Stimulated activated CD4-positive, alpha-beta T cell treated with anti-CD3 and anti-CD28 coated beads, Interleukin-2, amount 100 ng/mL, for 24 hours (primary cell): ENCODE data around the gene TMOD1.
"Not testable (repeated sequence)": the region's sequence is repeated elsewhere in the genome, so short reads cannot be mapped to it uniquely, and the experiment has no call there.

Experiments
- DNase-seq, 2 donors: peaks; one replicate each; pipeline ENCODE4 v3.0.0-alpha.2; 2020

TMOD1 gene

DNA sequence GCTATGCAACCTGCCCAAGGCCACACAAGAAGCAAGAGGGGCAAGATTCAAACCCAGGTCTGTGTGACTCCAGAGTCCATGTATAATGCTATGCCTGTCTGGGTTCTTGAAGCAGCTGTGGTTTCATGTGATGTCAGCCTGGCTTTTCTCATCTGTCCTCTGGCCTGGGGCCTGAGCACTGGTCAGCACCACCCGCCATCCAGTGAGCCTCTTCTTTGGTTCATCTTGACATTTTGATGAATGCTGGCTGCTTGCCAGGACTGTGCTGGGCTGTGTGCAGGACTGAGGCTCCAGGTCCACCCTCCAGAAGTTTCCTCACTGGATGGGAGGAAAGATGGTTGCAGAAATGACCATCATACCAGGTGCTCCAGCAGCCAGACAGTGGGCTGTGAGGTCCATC, 70.2 kb downstream of the TMOD1 start:
- DNase-seq, result no peak

DNA sequence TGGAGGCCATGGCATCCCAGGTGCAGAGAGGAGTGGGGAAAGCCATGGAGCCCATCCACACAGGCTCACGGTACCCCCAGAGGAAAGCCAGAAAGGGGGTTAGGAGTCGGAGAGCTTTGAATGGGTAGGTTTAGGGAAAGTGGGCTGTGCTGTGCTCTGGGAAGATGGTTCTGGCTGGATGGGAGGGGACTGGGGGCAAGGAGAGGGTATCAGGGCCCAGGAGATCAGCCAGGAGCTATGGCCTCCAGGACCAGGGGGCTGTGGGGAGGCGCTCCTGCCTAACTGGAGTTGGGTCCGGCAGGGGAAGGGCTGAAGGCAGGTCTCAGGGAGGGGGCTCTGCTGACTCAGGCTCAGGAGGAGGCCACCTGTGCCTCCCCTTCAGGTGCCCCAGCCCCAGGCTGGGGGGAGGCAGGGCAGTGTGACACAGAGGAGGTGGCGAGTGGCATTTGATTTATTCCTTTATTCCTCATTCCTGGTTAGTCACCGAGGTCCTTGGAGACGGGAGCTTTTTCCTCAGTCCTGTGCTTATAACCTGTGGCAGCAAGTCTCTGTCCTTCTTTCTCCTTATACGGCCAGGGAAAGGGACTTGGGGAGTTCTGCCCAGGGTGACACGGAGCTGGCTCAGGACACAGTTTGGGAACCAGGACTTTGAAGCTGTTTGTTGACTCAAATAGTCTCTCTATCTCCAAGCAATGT, 70.9 kb downstream of the TMOD1 start:
- DNase-seq, result no peak

DNA sequence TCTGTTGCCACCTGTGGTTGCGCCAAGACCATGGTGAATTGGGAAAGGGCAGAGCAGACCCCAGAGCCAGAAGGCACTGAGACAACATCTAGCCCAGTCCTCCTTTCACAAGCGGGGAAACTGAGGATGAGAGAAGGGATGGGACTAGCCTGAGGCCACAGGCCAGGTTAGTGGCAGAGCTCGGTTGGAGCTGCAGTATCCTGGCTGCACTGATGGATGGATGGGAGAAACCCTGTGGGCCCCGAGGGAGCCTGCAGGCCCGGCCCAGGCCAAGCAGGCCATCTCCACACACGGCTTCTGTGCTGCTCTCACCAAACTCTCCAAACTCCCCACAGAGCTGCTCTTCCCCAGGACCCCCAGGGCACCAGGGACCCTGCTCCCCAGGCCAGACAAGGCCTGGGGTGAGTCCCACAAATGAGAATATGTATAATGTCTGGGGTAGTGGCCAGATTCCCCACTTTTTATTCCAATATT, 71.5 kb downstream of the TMOD1 start:
- no peak for DNase-seq

DNA sequence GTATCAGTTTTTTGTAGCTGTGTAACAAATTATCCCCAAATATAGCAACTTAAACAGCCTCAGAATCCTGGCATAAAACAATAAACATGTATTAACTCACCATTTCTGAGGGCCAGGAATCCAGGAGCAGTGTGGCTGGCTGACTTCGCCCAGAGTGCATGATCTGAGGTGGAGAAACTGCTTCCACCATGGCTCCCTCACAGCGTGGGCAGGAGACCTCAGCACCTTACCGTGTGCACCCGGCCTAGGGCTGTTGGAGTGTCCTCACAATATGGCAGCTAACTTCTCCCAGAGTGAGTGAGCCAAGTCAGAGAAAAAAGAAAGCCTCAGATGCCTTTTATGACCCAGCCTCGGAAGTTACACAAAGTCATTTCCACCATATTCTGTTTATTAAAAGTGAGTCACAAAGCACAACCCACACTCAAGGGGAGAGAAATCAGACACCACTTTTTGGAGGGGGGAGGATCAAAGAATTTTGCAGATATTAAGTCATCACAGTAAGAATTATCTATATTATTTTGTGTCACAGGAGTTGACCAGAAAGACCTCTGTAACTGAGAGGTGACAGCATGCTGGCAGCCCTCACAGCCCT, 72.1 kb downstream of the TMOD1 start:
- no peak for DNase-seq

DNA sequence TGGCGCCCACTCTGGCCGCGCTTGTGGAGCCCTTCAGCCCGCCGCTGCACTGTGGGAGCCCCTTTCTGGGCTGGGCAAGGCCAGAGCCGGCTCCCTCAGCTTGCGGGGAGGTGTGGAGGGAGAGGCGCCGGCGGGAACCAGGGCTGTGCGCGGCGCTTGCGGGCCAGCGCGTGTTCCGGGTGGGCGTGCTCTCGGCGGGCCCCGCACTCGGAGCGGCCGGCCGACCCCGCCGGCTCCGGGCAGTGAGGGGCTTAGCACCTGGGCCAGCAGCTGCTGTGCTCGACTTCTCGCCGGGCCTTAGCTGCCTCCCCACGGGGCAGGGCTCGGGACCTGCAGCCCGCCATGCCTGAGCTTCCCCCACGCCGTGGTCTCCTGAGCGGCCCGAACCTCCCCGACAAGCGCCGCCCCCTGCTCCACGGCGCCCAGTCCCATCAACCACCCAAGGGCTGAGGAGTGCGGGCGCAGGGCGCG, 72.7 kb downstream of the TMOD1 start:
- not testable (repeated sequence) for DNase-seq

DNA sequence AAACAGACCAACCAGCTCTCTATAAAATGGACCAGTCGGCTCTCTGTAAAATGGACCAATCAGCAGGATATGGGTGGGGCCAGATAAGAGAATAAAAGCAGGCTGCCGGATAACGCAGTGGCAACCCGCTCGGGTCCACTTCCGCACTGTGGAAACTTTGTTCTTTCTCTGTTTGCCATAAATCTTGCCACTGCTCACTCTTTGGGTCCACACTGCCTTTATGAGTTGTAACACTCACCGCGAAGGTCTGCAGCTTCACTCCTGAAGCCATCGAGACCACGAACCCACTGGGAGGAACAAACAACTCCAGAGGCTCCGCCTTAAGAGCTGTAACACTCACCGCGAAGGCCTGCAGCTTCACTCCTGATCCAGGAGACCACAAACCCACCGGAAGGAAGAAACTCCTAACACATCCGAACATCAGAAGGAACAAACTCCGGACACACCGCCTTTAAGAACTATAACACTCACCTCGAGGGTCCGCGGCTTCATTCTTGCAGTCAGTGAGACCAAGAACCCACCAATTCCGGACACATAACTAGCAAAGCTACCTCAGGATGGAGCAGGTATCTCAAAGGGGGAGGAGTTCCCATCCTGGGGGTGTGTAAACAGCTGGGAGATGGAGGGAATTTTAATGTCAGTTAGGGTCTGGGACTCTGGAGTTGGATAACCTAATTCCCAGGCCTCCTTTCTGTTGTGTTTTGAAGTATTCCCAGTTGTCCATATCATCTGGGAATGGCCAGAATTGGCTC, 73.6 kb downstream of the TMOD1 start:
- DNase-seq, result peak; percentile 26 to 35

DNA sequence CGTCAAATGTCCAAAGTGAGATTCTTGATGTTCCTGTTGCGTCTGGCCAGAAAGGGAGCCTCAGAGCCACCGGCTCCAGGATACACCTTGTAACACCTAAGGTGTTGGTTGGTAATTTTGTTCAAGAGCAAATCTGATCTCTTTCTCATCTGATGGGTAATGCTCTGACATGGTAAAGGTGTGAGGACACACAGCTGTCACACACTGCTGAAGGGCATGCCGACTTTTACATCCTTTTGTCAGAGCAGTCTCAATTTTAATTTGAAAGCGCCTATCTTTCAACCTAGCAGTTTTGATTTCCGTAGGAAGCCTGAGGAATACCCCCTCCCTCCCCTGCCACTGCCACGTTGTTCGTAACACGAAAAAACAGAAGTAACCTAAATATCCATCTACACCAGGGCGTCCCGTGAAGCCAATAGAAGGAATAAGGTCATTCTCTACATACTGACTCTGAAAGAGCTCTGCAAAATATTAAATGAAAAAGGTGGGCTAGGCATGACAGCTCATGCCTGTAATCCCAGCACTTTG, 74.3 kb downstream of the TMOD1 start:
- no peak for DNase-seq

DNA sequence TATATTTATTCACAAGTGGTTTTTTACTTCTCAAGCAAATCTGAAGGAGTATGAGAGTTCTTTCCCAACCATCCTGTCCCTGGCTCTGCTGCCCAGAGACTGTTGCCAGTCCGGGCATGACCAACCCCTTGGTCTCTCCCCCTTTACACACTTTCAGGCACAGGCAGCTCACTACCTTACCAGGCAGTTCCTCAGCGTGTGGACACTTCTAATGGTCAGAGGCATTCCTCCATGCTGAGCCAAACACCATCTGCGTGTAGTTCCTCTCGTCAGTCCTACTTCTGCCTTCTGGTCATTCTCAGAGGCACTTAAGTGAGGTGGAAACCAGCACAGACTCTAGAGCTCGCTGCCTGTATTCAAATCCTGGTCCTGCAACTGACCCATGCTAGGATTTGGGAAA, 75.6 kb downstream of the TMOD1 start:
- no peak for DNase-seq

DNA sequence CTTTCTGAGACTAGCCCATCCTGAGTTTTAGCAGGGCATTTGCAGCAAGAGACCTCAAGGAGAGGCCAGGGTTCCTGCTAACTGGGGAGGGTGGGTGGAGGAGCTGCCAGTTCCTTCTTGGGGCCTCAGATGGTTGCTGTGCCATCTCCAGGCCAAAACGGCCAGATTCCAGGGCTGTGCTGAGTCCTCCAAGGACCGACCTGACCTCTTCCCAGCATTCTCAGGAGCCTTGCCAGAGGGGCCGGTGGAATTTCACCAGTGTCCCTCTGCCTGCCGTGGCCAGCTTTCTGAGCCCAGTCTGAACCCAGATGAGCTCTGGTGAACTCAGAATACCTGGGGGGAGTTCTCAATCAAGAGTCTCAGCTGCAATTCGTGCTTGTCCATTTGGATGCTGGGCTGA, 77.4 kb downstream of the TMOD1 start:
- no peak for DNase-seq

DNA sequence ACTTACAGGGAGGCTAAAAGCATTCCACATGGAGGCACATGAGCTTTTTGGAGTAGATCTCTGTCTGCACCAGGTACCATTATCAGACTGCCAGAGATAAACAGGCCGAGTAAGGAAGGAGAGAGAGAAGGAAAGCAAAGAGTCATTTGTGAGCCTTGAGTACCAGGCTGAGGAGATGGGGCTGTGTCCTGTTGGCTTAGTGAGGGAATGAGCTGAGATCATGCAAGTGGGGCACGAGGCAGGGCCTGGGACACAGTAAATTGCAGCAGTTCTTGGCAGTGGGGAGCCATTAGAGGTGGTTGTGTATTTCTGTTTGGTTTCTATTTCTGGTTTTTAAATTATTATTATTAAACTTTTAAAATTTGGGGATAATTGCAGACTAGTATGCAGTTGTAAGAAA, 78.4 kb downstream of the TMOD1 start:
- no peak for DNase-seq

DNA sequence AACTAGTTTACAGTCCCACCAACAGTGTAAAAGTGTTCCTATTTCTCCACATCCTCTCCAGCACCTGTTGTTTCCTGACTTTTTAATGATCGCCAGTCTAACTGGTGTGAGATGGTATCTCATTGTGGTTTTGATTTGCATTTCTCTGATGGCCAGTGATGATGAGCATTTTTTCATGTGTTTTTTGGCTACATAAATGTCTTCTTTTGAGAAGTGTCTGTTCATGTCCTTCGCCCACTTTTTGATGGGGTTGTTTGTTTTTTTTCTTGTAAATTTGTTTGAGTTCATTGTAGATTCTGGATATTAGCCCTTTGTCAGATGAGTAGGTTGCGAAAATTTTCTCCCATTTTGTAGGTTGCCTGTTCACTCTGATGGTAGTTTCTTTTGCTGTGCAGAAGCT, 80.1 kb downstream of the TMOD1 start:
- not testable (repeated sequence) for DNase-seq

DNA sequence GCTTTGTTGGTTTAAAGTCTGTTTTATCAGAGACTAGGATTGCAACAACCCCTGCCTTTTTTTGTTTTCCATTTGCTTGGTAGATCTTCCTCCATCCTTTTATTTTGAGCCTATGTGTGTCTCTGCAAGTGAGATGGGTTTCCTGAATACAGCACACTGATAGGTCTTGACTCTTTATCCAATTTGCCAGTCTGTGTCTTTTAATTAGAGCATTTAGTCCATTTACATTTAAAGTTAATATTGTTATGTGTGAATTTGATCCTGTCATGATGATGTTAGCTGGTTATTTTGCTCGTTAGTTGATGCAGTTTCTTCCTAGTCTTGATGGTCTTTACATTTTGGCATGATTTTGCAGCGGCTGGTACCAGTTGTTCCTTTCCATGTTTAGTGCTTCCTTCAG, 83.3 kb downstream of the TMOD1 start:
- DNase-seq, result not testable (repeated sequence)

DNA sequence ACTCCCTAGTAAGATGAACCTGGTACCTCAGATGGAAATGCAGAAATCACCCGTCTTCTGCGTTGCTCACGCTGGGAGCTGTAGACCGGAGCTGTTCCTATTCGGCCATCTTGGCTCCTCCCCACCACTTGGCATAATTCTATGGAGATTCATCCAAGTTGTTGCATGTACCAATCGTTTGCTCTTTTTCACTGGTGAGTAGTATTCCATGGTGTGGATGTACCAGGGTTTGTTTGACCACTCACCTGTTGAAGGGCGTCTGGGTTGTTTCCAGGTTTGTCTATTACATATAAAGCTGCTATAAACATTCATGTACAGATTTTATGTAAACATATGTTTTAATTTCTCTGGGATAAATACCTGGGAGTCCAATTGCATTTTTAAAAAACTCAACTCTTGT, 85.4 kb downstream of the TMOD1 start:
- DNase-seq, result not testable (repeated sequence)

DNA sequence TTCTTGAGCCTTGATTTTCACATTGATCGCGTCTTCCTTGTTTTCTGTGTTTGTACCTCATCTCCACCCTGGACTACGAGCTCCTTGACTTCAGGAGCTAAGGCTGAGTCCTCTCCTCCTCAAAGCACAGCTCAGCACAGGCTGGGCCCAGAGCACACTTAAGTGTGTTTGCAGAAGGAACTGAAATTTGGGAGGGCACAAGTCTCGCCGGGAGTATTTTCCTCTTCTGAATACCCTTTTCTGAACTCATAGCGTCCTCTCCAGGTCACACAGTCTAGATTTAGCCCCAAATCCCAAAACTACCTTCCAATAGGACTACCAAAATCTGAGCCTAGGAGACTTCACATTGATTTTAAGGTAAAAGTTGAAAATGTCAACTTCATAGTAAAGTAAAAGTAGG, 90.1 kb downstream of the TMOD1 start:
- no peak for DNase-seq

DNA sequence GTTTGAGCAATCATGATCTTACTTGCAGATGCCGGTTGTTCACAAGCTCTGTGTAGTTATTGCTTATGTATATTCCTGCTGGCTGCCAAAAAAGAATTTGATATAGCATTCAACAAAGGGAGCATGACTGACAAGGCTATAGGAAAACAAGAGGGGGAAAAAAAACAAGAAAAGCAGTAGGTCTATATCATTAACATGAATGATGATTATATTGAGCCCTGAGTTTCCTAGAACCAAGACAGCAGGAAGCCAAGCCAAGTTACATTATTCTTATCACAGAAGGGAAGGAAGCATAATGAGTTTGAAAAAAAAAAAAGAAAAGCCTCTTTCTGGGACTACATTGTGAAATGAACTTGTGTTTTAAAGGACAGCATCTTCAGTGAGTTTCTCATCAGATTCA, 90.7 kb downstream of the TMOD1 start:
- DNase-seq, result no peak

DNA sequence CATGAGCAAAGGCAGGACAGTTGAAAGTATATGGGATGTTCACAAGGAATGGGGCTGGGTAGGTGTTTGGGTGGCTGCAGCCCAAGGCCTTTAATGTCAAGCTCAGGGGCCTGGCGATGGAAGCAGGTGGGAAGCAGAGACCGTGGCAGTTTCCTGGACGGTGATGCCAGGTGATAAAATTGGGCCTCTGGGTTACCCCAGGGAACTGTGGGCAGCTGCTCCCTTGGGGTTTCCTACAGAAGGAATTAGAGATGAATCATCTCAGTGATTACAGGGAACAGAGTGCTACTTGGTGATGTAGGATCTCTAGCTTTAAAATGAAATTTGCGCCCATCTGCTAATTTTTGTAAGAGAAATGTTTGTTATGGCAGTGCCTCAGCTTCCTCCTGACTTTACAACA, 92.5 kb downstream of the TMOD1 start:
- DNase-seq, result no peak

DNA sequence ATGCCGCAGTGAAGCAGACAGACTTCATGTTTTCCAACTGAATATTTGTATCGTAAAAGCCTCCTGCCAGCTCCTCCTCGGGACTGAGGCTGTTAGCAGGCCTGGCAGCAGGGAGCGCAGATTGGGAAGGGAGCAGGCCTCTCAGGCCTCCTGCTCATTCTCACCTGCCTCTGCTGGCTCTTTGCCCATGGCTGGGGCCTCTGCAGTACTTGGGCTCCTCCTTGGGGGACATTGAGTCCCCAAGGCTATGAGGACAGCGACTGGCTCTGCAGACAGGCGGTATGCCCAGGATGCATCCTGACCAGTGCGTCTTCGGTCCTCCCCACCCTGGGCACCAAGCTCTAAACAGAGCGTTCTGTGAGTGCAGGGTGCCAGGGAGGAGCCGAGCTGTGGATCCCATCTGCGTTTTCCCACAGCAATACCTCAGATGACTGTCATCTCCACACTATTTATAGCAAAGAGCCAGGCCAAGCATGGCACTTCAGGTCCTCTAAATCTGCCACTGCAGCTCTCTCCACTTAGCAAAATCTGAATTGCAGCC, 93.0 kb downstream of the TMOD1 start:
- no peak for DNase-seq

DNA sequence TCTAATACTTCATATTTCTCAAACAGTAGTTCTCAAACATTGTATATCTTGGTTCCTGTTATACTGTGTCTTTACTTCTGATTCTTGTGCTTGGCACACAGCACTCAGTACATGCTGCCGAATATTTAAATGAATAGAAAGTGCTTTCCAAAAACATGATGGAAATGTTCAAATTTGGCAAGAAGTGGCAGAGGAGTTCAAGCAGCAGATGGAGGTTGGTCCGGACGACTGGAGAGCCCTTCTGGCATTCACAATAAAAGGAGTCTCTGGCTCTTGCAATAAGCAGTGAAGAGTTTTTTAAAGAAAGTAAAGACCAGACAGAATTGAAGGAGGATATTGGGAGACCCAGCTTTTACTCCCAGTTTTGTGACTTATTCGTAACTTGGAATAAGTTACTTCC, 95.4 kb downstream of the TMOD1 start:
- no peak for DNase-seq

DNA sequence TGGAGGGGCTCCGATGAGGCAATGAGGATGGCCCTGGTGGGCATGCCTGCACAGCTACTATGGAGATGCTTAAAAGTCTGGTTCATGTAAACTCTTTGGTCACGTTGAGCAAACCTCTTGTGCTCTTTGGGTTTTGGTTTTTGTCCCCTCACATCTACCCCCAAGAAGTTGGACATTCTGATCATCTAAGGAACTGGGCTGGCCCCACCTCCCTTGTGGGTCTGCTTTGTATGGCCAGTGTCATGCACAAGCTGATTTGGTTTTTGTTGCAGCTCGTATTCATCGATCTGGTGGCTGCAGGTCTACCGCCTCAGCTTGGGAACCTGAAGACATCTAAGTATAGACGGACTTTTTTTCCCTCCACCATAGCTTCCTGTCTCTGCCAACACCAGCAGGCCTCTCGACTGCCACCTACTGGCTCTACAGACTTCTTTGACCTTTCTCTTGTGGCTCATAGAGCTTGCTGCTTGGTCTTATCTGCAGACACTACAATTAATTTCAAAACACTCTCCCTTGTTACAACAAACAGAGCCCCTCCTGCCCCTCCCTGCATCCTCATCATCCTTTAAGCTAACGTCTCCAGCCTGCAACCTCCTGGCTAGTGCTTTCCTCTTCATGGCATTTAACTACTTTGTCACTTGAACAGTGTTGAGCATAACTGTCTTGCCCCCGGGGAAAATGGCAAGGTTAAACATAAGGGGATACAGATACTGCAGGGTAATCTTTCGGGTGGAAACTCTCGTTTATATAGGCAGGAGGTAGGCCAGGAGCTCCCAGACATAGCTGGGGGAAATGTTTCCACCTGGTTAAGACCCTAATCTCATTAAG, 97.2 kb downstream of the TMOD1 start:
- DNase-seq, result peak; percentile 73 to 74

DNA sequence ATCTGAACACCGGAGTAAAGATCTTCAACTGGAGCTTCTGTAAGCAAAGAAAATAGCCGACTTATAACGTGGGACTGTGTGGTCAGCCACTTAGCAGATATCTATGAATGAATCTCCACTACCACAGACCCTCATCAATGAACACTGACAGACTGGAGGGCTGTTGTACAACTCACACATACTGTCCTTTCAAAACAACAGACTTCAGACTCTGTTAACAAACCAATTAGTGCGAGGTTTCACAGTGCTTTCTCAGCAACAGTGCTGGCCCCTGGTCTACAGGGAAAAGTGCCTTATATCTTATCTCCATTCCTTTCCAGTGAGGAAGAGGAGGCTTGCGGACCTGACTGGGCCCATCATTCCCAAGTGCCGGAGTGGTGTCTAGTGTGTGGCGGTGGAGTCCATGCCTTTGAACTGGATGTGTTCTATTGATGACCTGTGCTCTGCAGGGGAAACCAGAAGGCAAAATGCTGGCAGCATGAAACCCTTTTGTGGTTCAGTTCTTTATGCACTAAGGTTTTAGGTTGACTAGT, 97.9 kb downstream of the TMOD1 start:
- no peak for DNase-seq

DNA sequence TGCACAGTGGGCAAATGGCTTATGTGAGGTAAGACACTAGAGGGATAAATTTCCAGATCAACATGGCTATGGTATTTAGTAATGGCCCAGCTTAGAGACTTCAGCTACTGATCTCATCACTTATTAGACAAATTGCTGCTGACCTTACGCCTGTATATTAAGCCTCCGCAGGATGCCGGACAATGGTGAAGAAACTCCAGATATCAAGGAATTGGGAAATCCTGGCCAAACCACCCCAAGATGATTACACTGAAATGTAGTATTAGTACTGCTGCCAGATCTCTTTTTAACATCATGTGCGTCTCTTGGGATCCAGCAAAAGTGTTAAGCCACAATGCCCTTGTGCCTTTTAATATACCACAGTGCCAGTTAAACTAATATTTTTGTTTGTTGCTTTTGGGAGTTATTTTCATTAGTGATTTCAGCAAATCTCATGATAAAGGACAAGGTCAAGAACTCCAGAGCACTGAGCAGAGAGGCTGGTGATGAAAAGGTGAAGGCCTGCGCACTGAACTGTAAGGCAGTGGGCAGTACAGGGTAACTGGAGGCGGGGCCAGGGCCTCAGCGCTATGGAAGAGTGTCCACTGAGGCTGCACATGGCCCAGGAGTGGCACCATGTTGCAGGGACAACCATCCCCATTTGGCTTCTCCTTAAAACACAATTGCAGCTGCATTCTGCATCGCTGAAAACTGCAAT, 99.2 kb downstream of the TMOD1 start:
- no peak for DNase-seq
